Neural progenitor cell (in vitro differentiated cells): Measurements from ENCODE around the gene CFHR4. TPM values are rescaled to one million over a fixed set of nuclear protein-coding genes. Genes with fewer than 3 reads are reported as not detected.

Experiments used
- DNase-seq: peaks from one replicate; pipeline ENCODE4 v3.0.0-alpha.2; 2016; ENCODE audit warnings: low spot score
- H2AFZ ChIP-seq: fragments of 200-600 bp; sonication (generic); replicated peaks from 2 replicates; pipeline ENCODE4 v1.6.1; 2016; ENCODE audit warnings: antibody characterized with exemption
- H3F3A ChIP-seq: fragments of 200-600 bp; sonication (generic); 2 replicates; pipeline ENCODE4 v1.6.1; 2016; ENCODE audit warnings: antibody characterized with exemption, low read depth
- H3K27ac ChIP-seq: fragments of 200-600 bp; sonication (generic); 2 replicates; pipeline ENCODE4 v1.5.1; 2016; ENCODE audit warnings: mild to moderate bottlenecking
- H3K27me3 ChIP-seq: fragments of 200-600 bp; sonication (generic); 2 replicates; pipeline ENCODE4 v1.6.1; 2016; ENCODE audit warnings: mild to moderate bottlenecking, moderate library complexity
- H3K36me3 ChIP-seq: fragments of 200-600 bp; sonication (generic); 2 replicates; pipeline ENCODE4 v1.5.1; 2016
- H3K4me1 ChIP-seq: fragments of 200-600 bp; sonication (generic); 2 replicates; pipeline ENCODE4 v1.6.1; 2016; ENCODE audit warnings: mixed run types
- H3K4me2 ChIP-seq: fragments of 200-600 bp; sonication (generic); 2 replicates; pipeline ENCODE4 v1.6.1; 2016
- H3K4me3 ChIP-seq: fragments of 200-600 bp; sonication (generic); 2 replicates; pipeline ENCODE4 v1.5.1; 2016
- H3K79me2 ChIP-seq: fragments of 200-600 bp; sonication (generic); 2 replicates; pipeline ENCODE4 v1.6.1; 2016; ENCODE audit warnings: low read depth
- H3K9ac ChIP-seq: fragments of 200-600 bp; sonication (generic); 2 replicates; pipeline ENCODE4 v1.6.1; 2016
- H3K9me3 ChIP-seq: fragments of 200-600 bp; sonication (generic); 2 replicates; pipeline ENCODE4 v1.5.1; 2016; ENCODE audit warnings: low read depth
- H4K20me1 ChIP-seq: fragments of 200-600 bp; sonication (generic); 2 replicates; pipeline ENCODE4 v1.6.1; 2016; ENCODE audit warnings: low read depth
- H3K27ac Mint-ChIP-seq: 3 replicates; pipeline ENCODE4 v1.8.0; 2021; ENCODE audit warnings: mixed read lengths
- H3K27me3 Mint-ChIP-seq: 2 replicates; pipeline ENCODE4 v1.8.0; 2022; ENCODE audit warnings: low read depth, mild to moderate bottlenecking, inconsistent platforms, moderate library complexity, mixed read lengths; ENCODE audit not compliant: insufficient read depth
- H3K36me3 Mint-ChIP-seq: 3 replicates; pipeline ENCODE4 v1.8.0; 2021; ENCODE audit warnings: mixed read lengths
- H3K4me1 Mint-ChIP-seq: 3 replicates; pipeline ENCODE4 v1.8.0; 2021; ENCODE audit warnings: mixed read lengths
- H3K4me3 Mint-ChIP-seq: 3 replicates; pipeline ENCODE4 v1.8.0; 2021; ENCODE audit warnings: mild to moderate bottlenecking, moderate library complexity, mixed read lengths
- H3K9me3 Mint-ChIP-seq: 3 replicates; pipeline ENCODE4 v1.8.0; 2020; ENCODE audit warnings: mixed read lengths
- EZH2 ChIP-seq: fragments of 200-600 bp; sonication (generic); IDR thresholded peaks from 2 replicates; pipeline ENCODE4 v1.6.1; 2017; ENCODE audit warnings: antibody characterized with exemption, mild to moderate bottlenecking, moderate library complexity
- EZH2phosphoT487 ChIP-seq: fragments of 200-600 bp; sonication (generic); IDR thresholded peaks from 2 replicates; pipeline ENCODE4 v1.6.1; 2017; ENCODE audit warnings: antibody characterized with exemption
- total RNA-seq: library from RNA; depleted of rRNA; stranded (reverse); fragments of >200 nt; gene quantifications from 2 replicates; pipeline ENCODE4 v1.2.3, GENCODE V29; 2015; ENCODE audit warnings: low replicate concordance
- TF ChIP-seq, protein P1 (sequence below): fragments of 200-600 bp; sonication (generic); IDR thresholded peaks from 2 replicates; pipeline ENCODE4 v1.5.1; 2017; ENCODE audit warnings: antibody characterized with exemption, mild to moderate bottlenecking

CFHR4 gene
- total RNA-seq, 1 donor from 2014 or later: not detected

DNA sequence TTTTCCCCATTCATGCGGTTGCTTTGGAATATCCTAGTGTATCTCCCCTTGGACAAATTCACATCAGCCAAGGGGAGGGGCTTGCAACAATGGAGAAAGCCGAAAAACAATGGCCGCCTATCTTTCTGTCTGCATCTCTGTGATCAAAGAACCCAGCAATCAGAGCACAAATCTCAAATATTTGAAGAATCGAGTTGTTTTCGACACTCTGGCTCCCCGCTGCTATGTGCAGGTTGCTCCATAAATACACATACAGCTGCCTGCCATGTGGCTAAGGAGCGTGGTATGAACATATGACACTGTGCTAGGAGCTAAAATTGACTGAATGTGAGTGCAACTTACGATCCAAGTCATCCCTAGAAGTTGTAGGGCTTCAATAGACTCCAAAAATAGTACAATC lies 8.5 kb downstream of the CFHR4 start:
- Mint-ChIP-seq H3K4me1 (no peaks in the 10 kb centered on the region), H3K4me3 (no peak overlapping the region), H3K27ac (no peak overlapping the region), H3K36me3 (no peaks in the 10 kb centered on the region), H3K27me3 (no peaks in the 10 kb centered on the region), H3K9me3 (no peaks in the 10 kb centered on the region)
- Histone ChIP-seq H4K20me1 (no peaks in the 10 kb centered on the region), H3F3A (no peaks in the 10 kb centered on the region), H3K9me3 (no peaks in the 10 kb centered on the region), H3K9ac (no peak overlapping the region), H3K4me2 (no peak overlapping the region), H3K4me3 (no peak overlapping the region), H3K79me2 (no peaks in the 10 kb centered on the region), H3K4me1 (no peaks in the 10 kb centered on the region), H3K27ac (no peak overlapping the region), H3K27me3 (no peaks in the 10 kb centered on the region), H3K36me3 (no peaks in the 10 kb centered on the region), H2AFZ (peak overlapping the region; percentile 64)
- TF ChIP-seq EZH2 (no peak), EZH2phosphoT487 (no peak)
- TF ChIP-seq, protein P1, sequence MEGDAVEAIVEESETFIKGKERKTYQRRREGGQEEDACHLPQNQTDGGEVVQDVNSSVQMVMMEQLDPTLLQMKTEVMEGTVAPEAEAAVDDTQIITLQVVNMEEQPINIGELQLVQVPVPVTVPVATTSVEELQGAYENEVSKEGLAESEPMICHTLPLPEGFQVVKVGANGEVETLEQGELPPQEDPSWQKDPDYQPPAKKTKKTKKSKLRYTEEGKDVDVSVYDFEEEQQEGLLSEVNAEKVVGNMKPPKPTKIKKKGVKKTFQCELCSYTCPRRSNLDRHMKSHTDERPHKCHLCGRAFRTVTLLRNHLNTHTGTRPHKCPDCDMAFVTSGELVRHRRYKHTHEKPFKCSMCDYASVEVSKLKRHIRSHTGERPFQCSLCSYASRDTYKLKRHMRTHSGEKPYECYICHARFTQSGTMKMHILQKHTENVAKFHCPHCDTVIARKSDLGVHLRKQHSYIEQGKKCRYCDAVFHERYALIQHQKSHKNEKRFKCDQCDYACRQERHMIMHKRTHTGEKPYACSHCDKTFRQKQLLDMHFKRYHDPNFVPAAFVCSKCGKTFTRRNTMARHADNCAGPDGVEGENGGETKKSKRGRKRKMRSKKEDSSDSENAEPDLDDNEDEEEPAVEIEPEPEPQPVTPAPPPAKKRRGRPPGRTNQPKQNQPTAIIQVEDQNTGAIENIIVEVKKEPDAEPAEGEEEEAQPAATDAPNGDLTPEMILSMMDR: no peak
- no peak for DNase-seq

DNA sequence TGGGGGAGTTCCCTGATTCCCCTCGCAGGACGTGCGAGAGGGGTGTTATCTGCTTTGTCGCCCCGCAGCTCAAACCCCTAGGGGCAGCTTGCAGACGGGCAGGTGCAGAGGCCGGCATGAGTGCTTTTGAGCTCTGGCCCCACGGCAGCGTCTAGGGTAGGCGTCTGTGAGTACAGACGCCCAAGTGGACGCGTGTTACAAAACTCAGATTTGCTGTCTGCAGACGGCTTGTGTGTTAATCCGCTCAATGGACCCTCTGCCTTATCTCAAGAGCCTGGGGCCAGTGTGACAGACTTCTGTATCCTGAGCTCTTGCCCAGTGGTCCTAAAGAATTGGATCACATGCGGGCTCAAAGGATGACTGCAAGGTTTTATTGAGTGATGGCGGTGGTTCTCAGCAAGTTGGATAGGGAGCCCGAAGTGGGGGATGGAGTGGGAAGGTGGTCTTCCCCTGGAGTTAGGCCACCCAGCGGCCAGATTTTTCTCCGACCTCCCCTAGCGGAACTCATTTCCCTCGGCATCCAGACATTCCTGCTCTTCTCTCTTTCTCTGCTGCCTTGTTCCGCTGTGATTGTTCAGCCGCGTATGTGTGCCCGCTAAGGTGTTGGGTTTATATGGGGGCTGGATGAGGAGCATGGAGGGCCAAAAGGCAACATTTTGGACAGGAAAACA lies 9.4 kb downstream of the CFHR4 start:
- Histone ChIP-seq H4K20me1 (no peaks in the 10 kb centered on the region), H3K36me3 (no peaks in the 10 kb centered on the region), H3K4me2 (no peak overlapping the region), H3K4me3 (no peak overlapping the region), H3K27me3 (no peaks in the 10 kb centered on the region), H3K9me3 (no peaks in the 10 kb centered on the region), H3K79me2 (no peaks in the 10 kb centered on the region), H3F3A (no peaks in the 10 kb centered on the region), H3K4me1 (no peaks in the 10 kb centered on the region), H3K27ac (no peak overlapping the region), H3K9ac (no peak overlapping the region), H2AFZ (peak overlapping the region; percentile 50)
- Mint-ChIP-seq H3K4me1 (no peaks in the 10 kb centered on the region), H3K36me3 (no peaks in the 10 kb centered on the region), H3K4me3 (no peak overlapping the region), H3K27ac (no peak overlapping the region), H3K27me3 (no peaks in the 10 kb centered on the region), H3K9me3 (no peaks in the 10 kb centered on the region)
- DNase-seq: peak; percentile 11
- TF ChIP-seq EZH2 (no peak), EZH2phosphoT487 (no peak)
- TF ChIP-seq, protein P1: no peak

DNA sequence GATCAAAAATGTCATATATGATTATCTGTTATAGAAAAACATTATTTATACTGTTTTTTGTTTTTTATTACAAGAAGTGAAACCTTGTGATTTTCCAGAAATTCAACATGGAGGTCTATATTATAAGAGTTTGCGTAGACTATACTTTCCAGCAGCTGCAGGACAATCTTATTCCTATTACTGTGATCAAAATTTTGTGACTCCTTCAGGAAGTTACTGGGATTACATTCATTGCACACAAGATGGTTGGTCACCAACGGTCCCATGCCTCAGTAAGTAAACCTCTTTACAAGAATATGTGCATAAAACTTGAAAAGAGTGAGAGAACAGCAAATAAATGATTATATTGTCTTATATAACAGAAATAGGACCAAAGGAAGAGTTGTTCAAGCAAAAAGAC lies 14.5 kb downstream of the CFHR4 start:
- Mint-ChIP-seq H3K9me3 (no peaks in the 10 kb centered on the region), H3K4me1 (no peaks in the 10 kb centered on the region), H3K4me3 (no peak overlapping the region), H3K36me3 (no peaks in the 10 kb centered on the region), H3K27me3 (no peaks in the 10 kb centered on the region), H3K27ac (no peak overlapping the region)
- DNase-seq: no peak
- no peak overlapping the region for H2AFZ ChIP-seq
- no peaks in the 10 kb centered on the region for H3K4me1 ChIP-seq
- no peaks in the 10 kb centered on the region for H3K79me2 ChIP-seq
- no peaks in the 10 kb centered on the region for H4K20me1 ChIP-seq
- H3K9me3 ChIP-seq: no peaks in the 10 kb centered on the region
- TF ChIP-seq, protein P1: peak; percentile 19
- TF ChIP-seq EZH2 (no peak), EZH2phosphoT487 (no peak)
- H3F3A ChIP-seq: no peaks in the 10 kb centered on the region
- H3K4me3 ChIP-seq: no peak overlapping the region
- H3K9ac ChIP-seq: no peak overlapping the region
- no peak overlapping the region for H3K27ac ChIP-seq
- no peak overlapping the region for H3K4me2 ChIP-seq
- H3K27me3 ChIP-seq: no peaks in the 10 kb centered on the region
- no peaks in the 10 kb centered on the region for H3K36me3 ChIP-seq
